ENCODE measurements around the gene KIF5B. TPM values are rescaled to one million over a fixed set of nuclear protein-coding genes. Genes with fewer than 3 reads are reported as not detected.

KIF5B gene
- total RNA-seq, 1 donor from 2014 or later = 95.4 TPM

GRCh38 chr10:32028710-32029109 is 27.5 kb downstream of the KIF5B start:
- Mint-ChIP-seq H3K4me1 (no peaks in the 10 kb centered on the region), H3K27ac (ENCODE audit: unreplicated experiment) (no peak overlapping the region), H3K9me3 (no peaks in the 10 kb centered on the region), H3K27me3 (ENCODE audit: low read depth) (no peaks in the 10 kb centered on the region), H3K36me3 (ENCODE audit: low read depth) (peaks cover 37% of the 10 kb centered on the region), H3K4me3 (no peak overlapping the region)
- no peak for DNase-seq (ENCODE audit: low read depth, low spot score)
- TF ChIP-seq, protein P1, sequence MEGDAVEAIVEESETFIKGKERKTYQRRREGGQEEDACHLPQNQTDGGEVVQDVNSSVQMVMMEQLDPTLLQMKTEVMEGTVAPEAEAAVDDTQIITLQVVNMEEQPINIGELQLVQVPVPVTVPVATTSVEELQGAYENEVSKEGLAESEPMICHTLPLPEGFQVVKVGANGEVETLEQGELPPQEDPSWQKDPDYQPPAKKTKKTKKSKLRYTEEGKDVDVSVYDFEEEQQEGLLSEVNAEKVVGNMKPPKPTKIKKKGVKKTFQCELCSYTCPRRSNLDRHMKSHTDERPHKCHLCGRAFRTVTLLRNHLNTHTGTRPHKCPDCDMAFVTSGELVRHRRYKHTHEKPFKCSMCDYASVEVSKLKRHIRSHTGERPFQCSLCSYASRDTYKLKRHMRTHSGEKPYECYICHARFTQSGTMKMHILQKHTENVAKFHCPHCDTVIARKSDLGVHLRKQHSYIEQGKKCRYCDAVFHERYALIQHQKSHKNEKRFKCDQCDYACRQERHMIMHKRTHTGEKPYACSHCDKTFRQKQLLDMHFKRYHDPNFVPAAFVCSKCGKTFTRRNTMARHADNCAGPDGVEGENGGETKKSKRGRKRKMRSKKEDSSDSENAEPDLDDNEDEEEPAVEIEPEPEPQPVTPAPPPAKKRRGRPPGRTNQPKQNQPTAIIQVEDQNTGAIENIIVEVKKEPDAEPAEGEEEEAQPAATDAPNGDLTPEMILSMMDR (conservative IDR thresholded peaks at IDR 0.05) = no peak

DNA sequence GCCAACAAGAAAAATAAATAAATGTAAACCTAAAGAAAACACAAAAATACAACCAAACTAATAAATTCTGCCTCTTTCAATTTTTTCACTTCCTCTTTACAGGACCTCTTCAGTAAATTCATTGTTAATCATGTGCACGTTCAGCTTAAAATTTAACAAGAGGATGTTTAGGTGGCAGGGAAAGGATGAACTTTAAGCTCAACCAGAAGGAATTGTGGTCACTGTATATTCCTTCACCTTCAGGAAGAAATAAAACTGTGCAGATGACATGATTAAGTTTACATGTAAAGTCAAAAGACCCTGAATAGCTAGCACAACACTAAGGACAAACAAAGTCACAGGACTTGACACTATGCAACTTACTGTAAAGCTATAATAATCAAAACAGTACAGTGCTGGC is 33.0 kb downstream of the KIF5B start:
- Mint-ChIP-seq H3K4me1 (peaks cover 6% of the 10 kb centered on the region), H3K27ac (ENCODE audit: unreplicated experiment) (peak overlapping the region; percentile 63), H3K9me3 (no peaks in the 10 kb centered on the region), H3K4me3 (no peak overlapping the region), H3K27me3 (ENCODE audit: low read depth) (no peaks in the 10 kb centered on the region), H3K36me3 (ENCODE audit: low read depth) (peaks cover 30% of the 10 kb centered on the region)
- TF ChIP-seq, protein P1 (conservative IDR thresholded peaks at IDR 0.05) = no peak
- no peak for DNase-seq (ENCODE audit: low read depth, low spot score)

DNA sequence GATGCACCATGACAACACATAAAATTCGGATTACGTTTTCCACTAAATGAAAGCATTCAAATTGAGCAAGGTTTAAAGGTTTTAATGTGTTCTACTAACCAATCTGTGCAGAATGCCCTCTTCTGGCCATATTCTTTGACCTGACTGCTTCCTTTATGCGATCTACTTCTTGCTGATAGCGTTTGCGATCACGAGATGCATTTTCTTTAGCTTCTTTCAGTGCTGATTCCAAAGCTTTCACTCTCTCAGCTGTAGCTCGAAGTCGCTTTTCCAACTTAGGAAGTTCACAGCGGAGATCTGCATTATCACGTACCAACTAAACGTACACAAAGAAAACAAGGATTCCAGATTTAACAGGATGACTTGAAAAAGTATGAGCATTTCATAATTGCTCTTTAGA is 39.2 kb downstream of the KIF5B start:
- H3K36me3 Mint-ChIP-seq (ENCODE audit: low read depth) = peaks cover 24% of the 10 kb centered on the region
- H3K27me3 Mint-ChIP-seq (ENCODE audit: low read depth) = no peaks in the 10 kb centered on the region
- DNase-seq (ENCODE audit: low read depth, low spot score) = no peak
- no peaks in the 10 kb centered on the region for H3K4me1 Mint-ChIP-seq
- no peaks in the 10 kb centered on the region for H3K9me3 Mint-ChIP-seq
- TF ChIP-seq, protein P1 (conservative IDR thresholded peaks at IDR 0.05) = no peak
- no peak overlapping the region for H3K4me3 Mint-ChIP-seq
- H3K27ac Mint-ChIP-seq (ENCODE audit: unreplicated experiment) = no peak overlapping the region

- no peak for DNase-seq (ENCODE audit: low read depth, low spot score)
- H3K27me3 Mint-ChIP-seq (ENCODE audit: low read depth) = no peaks in the 10 kb centered on the region
- TF ChIP-seq, protein P1 (conservative IDR thresholded peaks at IDR 0.05) = no peak
- H3K9me3 Mint-ChIP-seq = no peaks in the 10 kb centered on the region
- no peaks in the 10 kb centered on the region for H3K4me1 Mint-ChIP-seq
- H3K27ac Mint-ChIP-seq (ENCODE audit: unreplicated experiment) = no peak overlapping the region
- H3K4me3 Mint-ChIP-seq = no peak overlapping the region
- peaks cover 18% of the 10 kb centered on the region for H3K36me3 Mint-ChIP-seq (ENCODE audit: low read depth)
These were observed 40.8 kb downstream of the KIF5B start for GRCh38 chr10:32015386-32015785.

DNA sequence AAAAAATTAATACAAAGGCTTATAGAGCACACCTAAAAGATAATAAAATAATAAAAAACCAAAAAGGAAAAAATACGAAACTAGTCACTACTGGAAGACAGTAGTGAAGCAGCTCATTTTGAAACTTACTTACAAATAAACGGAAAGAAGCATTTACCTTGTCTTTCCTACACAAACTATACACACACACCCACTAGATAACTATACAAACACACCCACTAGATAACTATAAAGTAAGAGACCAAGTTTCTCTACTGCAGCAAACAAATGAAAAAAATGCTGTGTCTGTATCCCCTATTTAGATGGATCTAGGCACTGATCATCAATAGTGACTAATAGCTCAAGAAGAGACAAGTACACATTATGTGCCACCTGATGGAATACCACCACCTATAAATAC is 49.2 kb downstream of the KIF5B start:
- DNase-seq (ENCODE audit: low read depth, low spot score) = no peak
- peaks cover 30% of the 10 kb centered on the region for H3K4me1 Mint-ChIP-seq
- no peaks in the 10 kb centered on the region for H3K27me3 Mint-ChIP-seq (ENCODE audit: low read depth)
- TF ChIP-seq, protein P1 (conservative IDR thresholded peaks at IDR 0.05) = no peak
- H3K36me3 Mint-ChIP-seq (ENCODE audit: low read depth) = peaks cover 10% of the 10 kb centered on the region
- H3K9me3 Mint-ChIP-seq = no peaks in the 10 kb centered on the region
- H3K4me3 Mint-ChIP-seq = no peak overlapping the region
- no peak overlapping the region for H3K27ac Mint-ChIP-seq (ENCODE audit: unreplicated experiment)

- no peak overlapping the region for H3K27ac Mint-ChIP-seq (ENCODE audit: unreplicated experiment)
- DNase-seq (ENCODE audit: low read depth, low spot score) = peak; percentile 29
- TF ChIP-seq, protein P1 (conservative IDR thresholded peaks at IDR 0.05) = peak; percentile 68
- peak overlapping the region; percentile 56 for H3K4me3 Mint-ChIP-seq
- H3K9me3 Mint-ChIP-seq = no peaks in the 10 kb centered on the region
- peaks cover 42% of the 10 kb centered on the region for H3K4me1 Mint-ChIP-seq
- H3K36me3 Mint-ChIP-seq (ENCODE audit: low read depth) = peaks cover 10% of the 10 kb centered on the region
- no peaks in the 10 kb centered on the region for H3K27me3 Mint-ChIP-seq (ENCODE audit: low read depth)
These were observed 51.2 kb downstream of the KIF5B start for GRCh38 chr10:32005050-32005449.

Data from neural crest cell (in vitro differentiated cells).